CMK (cell line): ENCODE measurements around the gene B4GALNT4.
"Not testable (repeated sequence)": the region's sequence is repeated elsewhere in the genome, so short reads cannot be mapped to it uniquely, and the experiment has no call there.

ENCODE experiments used
- DNase-seq: peaks from one replicate; pipeline ENCODE4 v3.0.0-alpha.2; 2010; ENCODE audit warnings: low read depth

The B4GALNT4 gene

GRCh38 chr11:335779-336658 is 33.3 kb upstream of the B4GALNT4 start:
- DNase-seq = no peak

- DNase-seq = no peak
Observed at GRCh38 chr11:336659-337198, 32.6 kb upstream of the B4GALNT4 start.

- DNase-seq = no peak
Observed at GRCh38 chr11:337711-338110, 31.6 kb upstream of the B4GALNT4 start.

GRCh38 chr11:339963-340362 is 29.3 kb upstream of the B4GALNT4 start:
- no peak for DNase-seq

- DNase-seq = no peak
Observed at GRCh38 chr11:340539-341512, 28.5 kb upstream of the B4GALNT4 start.

- no peak for DNase-seq
Observed at GRCh38 chr11:342328-342727, 27.0 kb upstream of the B4GALNT4 start.

GRCh38 chr11:344836-345578 is 24.3 kb upstream of the B4GALNT4 start:
- no peak for DNase-seq

GRCh38 chr11:346529-346928 is 22.8 kb upstream of the B4GALNT4 start:
- no peak for DNase-seq

- not testable (repeated sequence) for DNase-seq
Observed at GRCh38 chr11:349270-349954, 19.9 kb upstream of the B4GALNT4 start.

GRCh38 chr11:350033-350722 is 19.1 kb upstream of the B4GALNT4 start:
- DNase-seq = not testable (repeated sequence)

- no peak for DNase-seq
Observed at GRCh38 chr11:350723-351255, 18.5 kb upstream of the B4GALNT4 start.

- DNase-seq = no peak
Observed at GRCh38 chr11:351411-351810, 17.9 kb upstream of the B4GALNT4 start.

GRCh38 chr11:352456-353031 is 16.8 kb upstream of the B4GALNT4 start:
- no peak for DNase-seq

GRCh38 chr11:353179-353873 is 16.0 kb upstream of the B4GALNT4 start:
- DNase-seq = no peak

GRCh38 chr11:355581-356458 is 13.5 kb upstream of the B4GALNT4 start:
- DNase-seq = peak; percentile 63

- no peak for DNase-seq
Observed at GRCh38 chr11:356610-357009, 12.7 kb upstream of the B4GALNT4 start.

- DNase-seq = no peak
Observed at GRCh38 chr11:357582-357981, 11.7 kb upstream of the B4GALNT4 start.

- no peak for DNase-seq
Observed at GRCh38 chr11:358129-358800, 11.0 kb upstream of the B4GALNT4 start.
